Progenitor cell of endocrine pancreas (in vitro differentiated cells): ENCODE measurements around the gene TLR5. TPM values are rescaled to one million over a fixed set of nuclear protein-coding genes. Genes with fewer than 3 reads are reported as not detected.

Experiments
- DNase-seq: peaks from one replicate; pipeline ENCODE4 v3.0.0; 2021; ENCODE audit warnings: low spot score; ENCODE audit not compliant: unreplicated experiment
- H3K27ac Mint-ChIP-seq: 2 replicates; pipeline ENCODE4 v1.8.0; 2021; ENCODE audit warnings: mild to moderate bottlenecking, moderate library complexity, mixed read lengths
- H3K27me3 Mint-ChIP-seq: 2 replicates; pipeline ENCODE4 v1.8.0; 2021; ENCODE audit warnings: mixed read lengths
- H3K36me3 Mint-ChIP-seq: 2 replicates; pipeline ENCODE4 v1.8.0; 2022; ENCODE audit warnings: mixed read lengths; ENCODE audit not compliant: insufficient read depth
- H3K4me1 Mint-ChIP-seq: 2 replicates; pipeline ENCODE4 v1.8.0; 2021; ENCODE audit warnings: low read depth, mixed read lengths
- H3K4me3 Mint-ChIP-seq: 2 replicates; pipeline ENCODE4 v1.8.0; 2021; ENCODE audit warnings: low read depth, mild to moderate bottlenecking, moderate library complexity, mixed read lengths
- H3K9me3 Mint-ChIP-seq: 2 replicates; pipeline ENCODE4 v1.8.0; 2021; ENCODE audit warnings: low read depth, mixed read lengths
- total RNA-seq: library from RNA; stranded (reverse); gene quantifications from 2 replicates; pipeline ENCODE4 v1.2.1, GENCODE V29; 2021
- TF ChIP-seq, protein P1 (sequence below): fragments of 200-600 bp; sonication (generic); IDR thresholded peaks from one replicate; pipeline ENCODE4 v1.5.0; 2021; ENCODE audit warnings: antibody characterized with exemption, mild to moderate bottlenecking; ENCODE audit not compliant: unreplicated experiment

Gene TLR5
- total RNA-seq, 1 donor from 2014 or later: 3.2 TPM

DNA sequence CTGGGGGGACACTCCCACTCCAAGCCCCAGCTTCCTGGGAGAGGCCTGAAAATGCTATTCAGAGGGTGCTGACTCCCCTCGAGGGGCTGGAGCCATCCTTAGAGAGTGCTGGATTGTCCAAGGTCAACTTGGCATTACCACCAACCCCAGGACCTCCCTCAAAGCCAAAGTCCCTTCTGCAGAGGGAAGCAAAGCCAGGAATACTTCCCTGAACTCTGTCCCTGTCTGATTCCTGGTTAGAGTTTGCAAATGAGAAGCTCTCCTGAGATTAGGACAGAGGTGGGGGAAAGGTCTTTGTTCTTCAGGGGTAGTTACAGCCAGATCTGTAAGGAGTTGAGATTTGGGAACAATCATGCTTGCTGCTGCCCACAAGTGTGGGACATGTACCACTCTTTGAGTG, 45.3 kb downstream of the TLR5 start:
- H3K27me3 Mint-ChIP-seq: no peaks in the 10 kb centered on the region
- peaks cover 21% of the 10 kb centered on the region for H3K9me3 Mint-ChIP-seq
- TF ChIP-seq, protein P1, sequence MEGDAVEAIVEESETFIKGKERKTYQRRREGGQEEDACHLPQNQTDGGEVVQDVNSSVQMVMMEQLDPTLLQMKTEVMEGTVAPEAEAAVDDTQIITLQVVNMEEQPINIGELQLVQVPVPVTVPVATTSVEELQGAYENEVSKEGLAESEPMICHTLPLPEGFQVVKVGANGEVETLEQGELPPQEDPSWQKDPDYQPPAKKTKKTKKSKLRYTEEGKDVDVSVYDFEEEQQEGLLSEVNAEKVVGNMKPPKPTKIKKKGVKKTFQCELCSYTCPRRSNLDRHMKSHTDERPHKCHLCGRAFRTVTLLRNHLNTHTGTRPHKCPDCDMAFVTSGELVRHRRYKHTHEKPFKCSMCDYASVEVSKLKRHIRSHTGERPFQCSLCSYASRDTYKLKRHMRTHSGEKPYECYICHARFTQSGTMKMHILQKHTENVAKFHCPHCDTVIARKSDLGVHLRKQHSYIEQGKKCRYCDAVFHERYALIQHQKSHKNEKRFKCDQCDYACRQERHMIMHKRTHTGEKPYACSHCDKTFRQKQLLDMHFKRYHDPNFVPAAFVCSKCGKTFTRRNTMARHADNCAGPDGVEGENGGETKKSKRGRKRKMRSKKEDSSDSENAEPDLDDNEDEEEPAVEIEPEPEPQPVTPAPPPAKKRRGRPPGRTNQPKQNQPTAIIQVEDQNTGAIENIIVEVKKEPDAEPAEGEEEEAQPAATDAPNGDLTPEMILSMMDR: no peak
- DNase-seq: no peak
- H3K36me3 Mint-ChIP-seq: no peaks in the 10 kb centered on the region
- no peak overlapping the region for H3K27ac Mint-ChIP-seq
- no peak overlapping the region for H3K4me3 Mint-ChIP-seq
- H3K4me1 Mint-ChIP-seq: peaks cover 2% of the 10 kb centered on the region

DNA sequence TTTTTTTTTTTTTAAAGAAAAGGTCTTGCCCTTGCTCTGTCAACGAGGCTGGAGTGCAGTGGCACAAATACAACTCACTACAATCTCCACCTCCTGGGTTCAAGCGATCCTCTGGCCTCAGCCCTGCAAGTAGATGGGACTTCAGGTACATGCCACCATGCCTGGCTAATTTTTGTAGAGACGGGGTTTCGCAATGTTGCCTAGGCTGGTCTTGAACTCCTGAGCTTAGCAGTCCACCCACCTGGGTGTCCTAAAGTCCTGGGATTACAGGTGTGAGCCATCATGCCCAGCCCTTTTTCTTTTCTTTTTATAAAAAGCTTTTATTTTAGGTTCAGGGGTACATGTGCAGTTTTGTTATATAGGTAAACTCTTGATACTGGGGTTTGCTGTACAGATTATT, 47.2 kb downstream of the TLR5 start:
- Mint-ChIP-seq H3K27me3 (no peaks in the 10 kb centered on the region), H3K27ac (no peak overlapping the region), H3K4me1 (peaks cover 2% of the 10 kb centered on the region), H3K9me3 (peaks cover 15% of the 10 kb centered on the region), H3K4me3 (no peak overlapping the region), H3K36me3 (no peaks in the 10 kb centered on the region)
- no peak for DNase-seq
- TF ChIP-seq, protein P1: no peak

DNA sequence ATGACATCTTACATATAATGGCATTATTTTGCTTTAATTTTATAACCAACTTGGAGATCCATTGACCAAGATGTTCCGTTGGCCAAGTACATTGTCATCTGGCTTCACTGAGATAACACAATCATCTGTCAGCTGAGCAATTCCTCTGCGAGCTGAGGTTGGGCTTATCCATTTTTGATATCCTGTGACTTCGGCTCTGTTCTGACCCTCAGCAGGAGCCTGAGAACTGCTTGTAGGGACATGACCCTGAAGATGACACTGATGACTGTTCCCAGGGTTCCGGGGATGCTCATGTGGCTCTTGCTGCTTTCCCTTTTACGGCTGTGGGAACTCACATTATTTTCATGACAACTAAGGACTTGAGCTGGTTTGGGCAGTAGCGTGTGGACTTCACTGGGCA, 51.2 kb downstream of the TLR5 start:
- H3K27ac Mint-ChIP-seq: no peak overlapping the region
- no peaks in the 10 kb centered on the region for H3K36me3 Mint-ChIP-seq

DNA sequence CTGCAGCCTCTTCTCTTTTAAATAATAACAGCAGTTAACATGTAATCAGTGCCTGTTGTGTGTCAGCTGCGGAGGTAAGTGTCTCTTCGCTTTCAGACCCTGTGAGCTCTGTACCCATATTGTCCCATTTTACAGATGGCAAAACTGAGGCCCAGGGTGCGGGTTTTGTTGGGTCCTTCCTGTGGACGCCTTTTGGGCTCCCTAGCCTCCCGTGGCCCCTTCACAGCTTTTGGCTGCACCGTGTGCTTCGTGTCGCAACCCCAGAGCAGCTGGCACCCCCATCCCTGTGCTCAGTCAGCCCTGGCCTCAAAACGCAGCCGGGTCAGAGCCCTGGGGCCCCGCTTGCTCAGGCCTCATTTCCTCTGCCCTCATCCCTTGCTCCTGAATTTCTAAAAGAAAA, 53.8 kb downstream of the TLR5 start:
- peaks cover 3% of the 10 kb centered on the region for H3K4me1 Mint-ChIP-seq
- H3K27me3 Mint-ChIP-seq: peaks cover 39% of the 10 kb centered on the region
- no peaks in the 10 kb centered on the region for H3K9me3 Mint-ChIP-seq
- peak overlapping the region; percentile 77 for H3K27ac Mint-ChIP-seq
- no peaks in the 10 kb centered on the region for H3K36me3 Mint-ChIP-seq
- no peak overlapping the region for H3K4me3 Mint-ChIP-seq
- TF ChIP-seq, protein P1: no peak
- no peak for DNase-seq

More for the DNA sequence above, 51.2 kb downstream of the TLR5 start:
- H3K27me3 Mint-ChIP-seq: peaks cover 24% of the 10 kb centered on the region
- no peak overlapping the region for H3K4me3 Mint-ChIP-seq
- TF ChIP-seq, protein P1: no peak
- no peaks in the 10 kb centered on the region for H3K9me3 Mint-ChIP-seq
- no peak for DNase-seq
- peaks cover 2% of the 10 kb centered on the region for H3K4me1 Mint-ChIP-seq

DNA sequence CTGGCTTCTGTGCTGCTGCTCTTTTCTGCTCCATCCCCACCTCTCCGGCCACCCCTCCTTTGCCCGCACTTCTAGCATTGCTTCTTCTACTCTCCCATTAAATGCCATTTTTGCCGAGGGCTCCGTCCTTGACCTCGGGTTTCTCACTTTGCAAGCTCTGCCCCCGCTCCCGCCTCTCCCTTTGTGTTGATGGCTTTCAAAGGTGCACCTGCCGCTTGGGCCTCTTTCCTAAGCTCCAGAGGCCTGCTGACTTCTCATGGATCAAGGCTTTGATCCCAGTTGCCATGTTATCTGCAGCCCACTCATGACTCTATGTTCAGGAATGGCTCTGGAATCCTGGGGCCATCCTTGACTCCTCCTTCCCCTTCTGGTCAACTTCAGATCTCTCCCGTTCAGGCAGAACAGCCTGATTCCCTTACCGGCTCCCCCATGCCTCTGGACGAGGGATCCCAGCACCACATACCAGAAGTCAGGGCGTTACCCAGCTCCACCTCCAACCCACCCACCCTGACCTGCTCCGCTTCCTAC, 54.3 kb downstream of the TLR5 start:
- Mint-ChIP-seq H3K4me3 (no peak overlapping the region), H3K9me3 (no peaks in the 10 kb centered on the region), H3K27me3 (peaks cover 40% of the 10 kb centered on the region), H3K4me1 (peaks cover 3% of the 10 kb centered on the region), H3K27ac (no peak overlapping the region), H3K36me3 (no peaks in the 10 kb centered on the region)
- no peak for DNase-seq
- TF ChIP-seq, protein P1: no peak
